ENCODE measurements around the gene LAS1L.

LAS1L gene

DNA sequence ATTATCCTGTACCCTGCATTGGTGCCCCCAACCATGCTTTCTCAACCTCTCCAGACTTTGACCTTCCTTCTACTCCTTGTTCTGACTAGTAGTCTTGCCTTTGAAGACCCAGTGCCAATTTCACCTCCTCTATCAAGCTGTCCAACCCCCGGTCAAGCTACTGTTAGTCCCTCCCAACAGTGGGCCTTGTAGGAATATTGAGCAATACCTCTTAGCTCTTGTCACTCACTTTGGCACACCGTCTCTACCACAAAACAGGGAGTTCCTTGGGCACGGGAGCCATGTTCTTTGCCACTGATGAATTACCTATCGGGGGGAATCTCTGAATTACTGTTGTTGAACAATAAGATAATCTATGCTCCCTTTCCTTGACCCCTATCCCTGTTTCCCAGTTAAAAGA, 25.2 kb downstream of the LAS1L start:
- Mint-ChIP-seq H3K36me3 (ENCODE audit: low read depth) (peaks cover 9% of the 10 kb centered on the region), H3K27ac (no peak overlapping the region), H3K4me3 (no peak overlapping the region), H3K27me3 (ENCODE audit: low read depth) (no peaks in the 10 kb centered on the region), H3K9me3 (peaks cover 5% of the 10 kb centered on the region), H3K4me1 (no peaks in the 10 kb centered on the region)
- TF ChIP-seq, protein P1, sequence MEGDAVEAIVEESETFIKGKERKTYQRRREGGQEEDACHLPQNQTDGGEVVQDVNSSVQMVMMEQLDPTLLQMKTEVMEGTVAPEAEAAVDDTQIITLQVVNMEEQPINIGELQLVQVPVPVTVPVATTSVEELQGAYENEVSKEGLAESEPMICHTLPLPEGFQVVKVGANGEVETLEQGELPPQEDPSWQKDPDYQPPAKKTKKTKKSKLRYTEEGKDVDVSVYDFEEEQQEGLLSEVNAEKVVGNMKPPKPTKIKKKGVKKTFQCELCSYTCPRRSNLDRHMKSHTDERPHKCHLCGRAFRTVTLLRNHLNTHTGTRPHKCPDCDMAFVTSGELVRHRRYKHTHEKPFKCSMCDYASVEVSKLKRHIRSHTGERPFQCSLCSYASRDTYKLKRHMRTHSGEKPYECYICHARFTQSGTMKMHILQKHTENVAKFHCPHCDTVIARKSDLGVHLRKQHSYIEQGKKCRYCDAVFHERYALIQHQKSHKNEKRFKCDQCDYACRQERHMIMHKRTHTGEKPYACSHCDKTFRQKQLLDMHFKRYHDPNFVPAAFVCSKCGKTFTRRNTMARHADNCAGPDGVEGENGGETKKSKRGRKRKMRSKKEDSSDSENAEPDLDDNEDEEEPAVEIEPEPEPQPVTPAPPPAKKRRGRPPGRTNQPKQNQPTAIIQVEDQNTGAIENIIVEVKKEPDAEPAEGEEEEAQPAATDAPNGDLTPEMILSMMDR (IDR thresholded peaks at IDR 0.05; ENCODE audit: unreplicated experiment in 3 of 3) = no peak

- no peak overlapping the region for H3K27ac Mint-ChIP-seq
- no peaks in the 10 kb centered on the region for H3K27me3 Mint-ChIP-seq (ENCODE audit: low read depth)
- H3K36me3 Mint-ChIP-seq (ENCODE audit: low read depth) = peaks cover 9% of the 10 kb centered on the region
- TF ChIP-seq, protein P1 (IDR thresholded peaks at IDR 0.05; ENCODE audit: unreplicated experiment in 3 of 3) = no peak
- peaks cover 5% of the 10 kb centered on the region for H3K9me3 Mint-ChIP-seq
- H3K4me3 Mint-ChIP-seq = no peak overlapping the region
- no peaks in the 10 kb centered on the region for H3K4me1 Mint-ChIP-seq
Observed at GRCh38 chrX:65508851-65509250, 25.7 kb downstream of the LAS1L start.

DNA sequence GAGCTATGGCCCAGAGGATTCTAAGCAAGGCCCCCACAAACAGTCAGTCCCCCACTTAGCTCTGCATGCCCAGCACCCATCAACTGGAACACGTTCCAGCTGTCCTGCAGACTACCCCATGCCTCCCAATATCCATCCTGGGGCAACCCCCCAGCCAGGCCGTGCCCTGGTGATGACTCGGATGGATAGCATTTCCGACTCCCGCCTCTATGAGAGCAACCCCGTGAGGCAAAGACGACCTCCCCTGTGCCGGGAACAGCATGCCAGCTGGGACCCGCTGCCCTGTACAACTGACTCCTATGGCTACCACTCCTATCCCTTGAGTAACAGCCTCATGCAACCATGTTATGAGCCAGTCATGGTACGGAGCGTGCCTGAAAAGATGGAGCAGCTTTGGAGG, 32.0 kb downstream of the LAS1L start:
- Mint-ChIP-seq H3K4me3 (no peak overlapping the region), H3K9me3 (peaks cover 2% of the 10 kb centered on the region), H3K4me1 (no peaks in the 10 kb centered on the region), H3K27me3 (ENCODE audit: low read depth) (no peaks in the 10 kb centered on the region), H3K36me3 (ENCODE audit: low read depth) (no peaks in the 10 kb centered on the region), H3K27ac (no peak overlapping the region)
- TF ChIP-seq, protein P1 (IDR thresholded peaks at IDR 0.05; ENCODE audit: unreplicated experiment in 3 of 3) = no peak

- no peaks in the 10 kb centered on the region for H3K4me1 Mint-ChIP-seq
Observed at GRCh38 chrX:65493431-65493830, 41.2 kb downstream of the LAS1L start.

DNA sequence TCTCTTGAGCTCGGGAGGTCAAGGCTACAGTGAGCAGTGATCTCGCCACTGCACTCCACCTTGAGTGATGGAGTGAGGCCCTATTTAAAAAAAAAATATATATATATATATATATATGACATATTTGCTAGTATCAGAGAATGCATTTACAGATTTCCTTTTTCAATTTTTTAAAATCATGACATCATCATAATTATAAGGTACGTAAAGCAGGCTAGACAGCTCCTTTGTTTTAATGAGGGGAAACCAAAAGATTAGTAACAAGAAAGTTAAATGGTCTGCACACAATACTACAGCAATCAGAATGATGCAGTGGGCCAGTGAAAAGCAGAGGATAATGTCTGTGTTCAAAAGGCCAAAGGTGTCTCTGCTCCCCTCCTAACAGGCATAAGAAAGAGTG, 43.0 kb downstream of the LAS1L start:
- no peaks in the 10 kb centered on the region for H3K9me3 Mint-ChIP-seq
- TF ChIP-seq, protein P1 (IDR thresholded peaks at IDR 0.05; ENCODE audit: unreplicated experiment in 3 of 3) = no peak
- no peak overlapping the region for H3K27ac Mint-ChIP-seq
- no peaks in the 10 kb centered on the region for H3K27me3 Mint-ChIP-seq (ENCODE audit: low read depth)
- H3K4me3 Mint-ChIP-seq = no peak overlapping the region
- no peaks in the 10 kb centered on the region for H3K4me1 Mint-ChIP-seq
- no peaks in the 10 kb centered on the region for H3K36me3 Mint-ChIP-seq (ENCODE audit: low read depth)

More at GRCh38 chrX:65493431-65493830, 41.2 kb downstream of the LAS1L start:
- H3K4me3 Mint-ChIP-seq = no peak overlapping the region
- TF ChIP-seq, protein P1 (IDR thresholded peaks at IDR 0.05; ENCODE audit: unreplicated experiment in 3 of 3) = no peak
- no peaks in the 10 kb centered on the region for H3K9me3 Mint-ChIP-seq
- H3K27ac Mint-ChIP-seq = no peak overlapping the region
- H3K27me3 Mint-ChIP-seq (ENCODE audit: low read depth) = no peaks in the 10 kb centered on the region
- H3K36me3 Mint-ChIP-seq (ENCODE audit: low read depth) = no peaks in the 10 kb centered on the region

DNA sequence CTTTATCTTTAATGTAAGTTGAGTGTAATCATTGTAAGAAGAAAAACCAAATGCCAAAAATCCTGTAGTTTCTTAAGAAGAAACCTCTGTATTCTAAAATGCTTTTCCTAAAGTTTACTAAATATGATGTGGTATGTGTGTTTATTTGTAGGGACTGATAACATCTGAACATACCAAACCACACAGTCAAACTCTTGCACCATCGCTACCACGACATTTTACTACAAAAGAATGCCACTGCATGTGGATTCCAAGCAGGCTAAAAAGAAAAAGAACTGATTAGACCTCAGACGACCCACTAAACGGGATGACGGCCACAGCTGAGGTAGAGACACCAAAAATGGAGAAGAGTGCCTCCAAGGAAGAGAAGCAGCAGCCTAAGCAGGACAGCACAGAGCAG, 46.1 kb downstream of the LAS1L start:
- TF ChIP-seq, protein P1 (IDR thresholded peaks at IDR 0.05; ENCODE audit: unreplicated experiment in 3 of 3) = no peak
- Mint-ChIP-seq H3K36me3 (ENCODE audit: low read depth) (no peaks in the 10 kb centered on the region), H3K4me1 (no peaks in the 10 kb centered on the region), H3K27ac (no peak overlapping the region), H3K27me3 (ENCODE audit: low read depth) (no peaks in the 10 kb centered on the region), H3K4me3 (no peak overlapping the region), H3K9me3 (no peaks in the 10 kb centered on the region)
